ENCODE data around the gene NR1I3. TPM values are rescaled to one million over a fixed set of nuclear protein-coding genes. Genes with fewer than 3 reads are reported as not detected.
A peak's percentile ranks its signal among the peaks of the same experiment; 100 is the strongest.

The NR1I3 gene
- total RNA-seq, 4 donors from 2014 or later, result not detected

GRCh38 chr1:161274874-161275273 is 36.9 kb upstream of the NR1I3 start:
- intact Hi-C loops (cut with DNase I; ENCODE audit: low total_unique reads), result no loop called here
- Histone ChIP-seq H3K4me1 (no peaks in the 10 kb centered on the region), H3K27me3 (peaks cover 14% of the 10 kb centered on the region), H3K9me3 (no peaks in the 10 kb centered on the region), H3K36me3 (no peaks in the 10 kb centered on the region), H3K27ac (no peak overlapping the region), H3K4me3 (no peak overlapping the region)
- in situ Hi-C loops (cut with MboI; ENCODE audit: low pct_ligation_motif_present in 1 of 4, low pct_unique_long_range_greater_than_20kb in 1 of 4, low sequenced_read_pairs in 3 of 4), result no loop called here
- TF ChIP-seq CTCF (IDR thresholded peaks at IDR 0.05), result no peak
- no peak for TF ChIP-seq POLR2A (IDR thresholded peaks at IDR 0.05)
- no peak for TF ChIP-seq POLR2AphosphoS5 (IDR thresholded peaks at IDR 0.05)
- TF ChIP-seq EP300 (IDR thresholded peaks at IDR 0.05; ENCODE audit: low read depth), result no peak
- DNase-seq, result no peak
- WGBS, 2 donors (ENCODE audit: low coverage in 1 of 2), result 42% methylated on average over 3 of the region's 3 CpGs; no CpG with 5 or more reads in 1 of the 2 donors

GRCh38 chr1:161273402-161273801 is 35.4 kb upstream of the NR1I3 start:
- in situ Hi-C loops (cut with MboI; ENCODE audit: low pct_ligation_motif_present in 1 of 4, low pct_unique_long_range_greater_than_20kb in 1 of 4, low sequenced_read_pairs in 3 of 4), result no loop called here
- WGBS, 2 donors (ENCODE audit: low coverage in 1 of 2), result 43 to 47% methylated on average over 1 to 3 of the region's 3 CpGs
- Histone ChIP-seq H3K4me3 (no peak overlapping the region), H3K27me3 (peaks cover 14% of the 10 kb centered on the region), H3K27ac (no peak overlapping the region), H3K4me1 (no peaks in the 10 kb centered on the region), H3K9me3 (no peaks in the 10 kb centered on the region), H3K36me3 (no peaks in the 10 kb centered on the region)
- intact Hi-C loops (cut with DNase I; ENCODE audit: low total_unique reads), result no loop called here
- TF ChIP-seq EP300 (IDR thresholded peaks at IDR 0.05; ENCODE audit: low read depth) (no peak), CTCF (IDR thresholded peaks at IDR 0.05) (no peak), POLR2AphosphoS5 (IDR thresholded peaks at IDR 0.05) (no peak), POLR2A (IDR thresholded peaks at IDR 0.05) (no peak)
- no peak for DNase-seq

GRCh38 chr1:161267321-161267720 is 29.3 kb upstream of the NR1I3 start:
- no peak for TF ChIP-seq EP300 (IDR thresholded peaks at IDR 0.05; ENCODE audit: low read depth)
- peak overlapping the region in 1 of 4 donors; percentile 52 for H3K27ac ChIP-seq
- no peaks in the 10 kb centered on the region for H3K27me3 ChIP-seq
- no peaks in the 10 kb centered on the region for H3K4me1 ChIP-seq
- intact Hi-C loops (cut with DNase I; ENCODE audit: low total_unique reads), result no loop called here
- H3K36me3 ChIP-seq, result no peaks in the 10 kb centered on the region
- in situ Hi-C loops (cut with MboI; ENCODE audit: low pct_ligation_motif_present in 1 of 4, low pct_unique_long_range_greater_than_20kb in 1 of 4, low sequenced_read_pairs in 3 of 4), result no loop called here
- WGBS, 2 donors (ENCODE audit: low coverage in 1 of 2), result 42 to 77% methylated on average over 2 to 3 of the region's 3 CpGs
- DNase-seq, result no peak
- H3K9me3 ChIP-seq, result no peaks in the 10 kb centered on the region
- no peak overlapping the region for H3K4me3 ChIP-seq

- no peak overlapping the region for H3K4me3 ChIP-seq
- H3K27ac ChIP-seq, result peak overlapping the region in 2 of 4 donors; percentile 11 to 52
- intact Hi-C loops (cut with DNase I; ENCODE audit: low total_unique reads) (no loop called here), in situ Hi-C loops (cut with MboI; ENCODE audit: low pct_ligation_motif_present in 1 of 4, low pct_unique_long_range_greater_than_20kb in 1 of 4, low sequenced_read_pairs in 3 of 4) (no loop called here)
- TF ChIP-seq CTCF (IDR thresholded peaks at IDR 0.05), result no peak
- no peak for TF ChIP-seq POLR2A (IDR thresholded peaks at IDR 0.05)
- no peak for TF ChIP-seq POLR2AphosphoS5 (IDR thresholded peaks at IDR 0.05)
- no peak for TF ChIP-seq EP300 (IDR thresholded peaks at IDR 0.05; ENCODE audit: low read depth)
- peaks cover 1% of the 10 kb centered on the region for H3K27me3 ChIP-seq
- H3K36me3 ChIP-seq, result no peaks in the 10 kb centered on the region
- DNase-seq, result no peak
- peaks cover 0 to 1% (median 0%) of the 10 kb centered on the region in 4 donors for H3K4me1 ChIP-seq
- no peaks in the 10 kb centered on the region for H3K9me3 ChIP-seq
- 75 to 91% methylated on average over 2 of the region's 2 CpGs for WGBS, 2 donors (ENCODE audit: low coverage in 1 of 2)
Measured at GRCh38 chr1:161266836-161267235, 28.8 kb upstream of the NR1I3 start.

- no peaks in the 10 kb centered on the region for H3K9me3 ChIP-seq
- 62 to 72% methylated on average over 3 of the region's 3 CpGs for WGBS, 2 donors (ENCODE audit: low coverage in 1 of 2)
- DNase-seq, result no peak
- no peaks in the 10 kb centered on the region for H3K36me3 ChIP-seq
- H3K4me1 ChIP-seq, result peaks cover 0 to 2% (median under 1%) of the 10 kb centered on the region in 4 donors
- TF ChIP-seq EP300 (IDR thresholded peaks at IDR 0.05; ENCODE audit: low read depth) (no peak), POLR2AphosphoS5 (IDR thresholded peaks at IDR 0.05) (no peak), POLR2A (IDR thresholded peaks at IDR 0.05) (no peak), CTCF (IDR thresholded peaks at IDR 0.05) (no peak)
- in situ Hi-C loops (cut with MboI; ENCODE audit: low pct_ligation_motif_present in 1 of 4, low pct_unique_long_range_greater_than_20kb in 1 of 4, low sequenced_read_pairs in 3 of 4), result no loop called here
- no peak overlapping the region for H3K4me3 ChIP-seq
- intact Hi-C loops (cut with DNase I; ENCODE audit: low total_unique reads), result no loop called here
- peak overlapping the region in 2 of 4 donors; percentile 11 to 52 for H3K27ac ChIP-seq
- peaks cover 8% of the 10 kb centered on the region for H3K27me3 ChIP-seq
Measured at GRCh38 chr1:161266202-161266601, 28.2 kb upstream of the NR1I3 start.
